VCaP (cell line): ENCODE data around the gene CELF5.

Experiments used
- H3K27ac ChIP-seq: fragments of 450-650 bp; 2 replicates; pipeline ENCODE4 v1.5.1; 2017
- TF ChIP-seq, protein P1 (sequence below): fragments of 450-650 bp; conservative IDR thresholded peaks from 2 replicates; pipeline ENCODE4 v1.5.1; 2017; ENCODE audit warnings: mild to moderate bottlenecking, moderate library complexity

Gene CELF5

DNA sequence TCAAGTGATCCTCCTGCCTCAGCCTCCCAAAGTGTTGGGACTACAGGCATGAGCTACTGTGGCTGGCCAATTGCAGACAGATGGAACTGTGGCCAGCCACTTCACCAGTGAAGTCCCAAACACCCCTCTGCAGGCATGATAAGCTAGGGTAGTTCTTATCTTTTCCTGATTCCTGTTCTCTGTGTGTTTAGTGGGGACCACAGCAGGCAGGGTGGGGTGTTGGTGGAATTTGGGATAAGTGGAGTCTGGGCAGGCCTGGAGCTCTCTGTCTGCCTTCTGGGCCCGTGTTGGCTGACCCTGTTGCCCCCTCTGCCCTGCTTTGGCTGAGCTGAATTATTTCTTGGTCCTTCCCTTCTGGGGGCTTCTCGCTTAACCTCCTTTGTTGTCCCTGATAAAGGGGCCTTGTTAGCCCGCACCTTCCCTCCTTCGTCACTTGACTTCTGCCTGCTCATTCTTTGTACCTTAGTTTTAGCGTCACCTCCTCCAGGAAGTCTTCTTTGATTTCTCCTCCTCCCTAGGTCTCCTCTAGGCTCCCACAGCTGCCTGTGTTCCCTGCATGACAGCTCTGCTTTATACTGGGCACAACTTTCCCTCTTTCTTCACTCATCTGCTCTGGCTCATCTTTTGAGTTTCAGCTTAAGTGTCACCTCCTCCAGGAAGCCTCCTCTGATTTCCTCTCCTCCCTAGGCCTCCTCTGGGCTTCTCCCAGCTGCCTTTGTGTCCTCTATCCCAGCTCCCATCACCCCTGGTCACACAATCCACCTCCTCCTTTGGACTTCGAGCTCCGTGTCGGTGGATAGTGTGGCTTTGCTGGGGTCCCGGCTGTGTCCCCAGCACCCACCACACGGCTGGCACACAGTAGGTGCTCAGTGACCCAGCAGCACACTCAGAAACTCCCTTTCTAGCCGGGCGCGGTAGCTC lies 40.5 kb upstream of the CELF5 start:
- TF ChIP-seq, protein P1, sequence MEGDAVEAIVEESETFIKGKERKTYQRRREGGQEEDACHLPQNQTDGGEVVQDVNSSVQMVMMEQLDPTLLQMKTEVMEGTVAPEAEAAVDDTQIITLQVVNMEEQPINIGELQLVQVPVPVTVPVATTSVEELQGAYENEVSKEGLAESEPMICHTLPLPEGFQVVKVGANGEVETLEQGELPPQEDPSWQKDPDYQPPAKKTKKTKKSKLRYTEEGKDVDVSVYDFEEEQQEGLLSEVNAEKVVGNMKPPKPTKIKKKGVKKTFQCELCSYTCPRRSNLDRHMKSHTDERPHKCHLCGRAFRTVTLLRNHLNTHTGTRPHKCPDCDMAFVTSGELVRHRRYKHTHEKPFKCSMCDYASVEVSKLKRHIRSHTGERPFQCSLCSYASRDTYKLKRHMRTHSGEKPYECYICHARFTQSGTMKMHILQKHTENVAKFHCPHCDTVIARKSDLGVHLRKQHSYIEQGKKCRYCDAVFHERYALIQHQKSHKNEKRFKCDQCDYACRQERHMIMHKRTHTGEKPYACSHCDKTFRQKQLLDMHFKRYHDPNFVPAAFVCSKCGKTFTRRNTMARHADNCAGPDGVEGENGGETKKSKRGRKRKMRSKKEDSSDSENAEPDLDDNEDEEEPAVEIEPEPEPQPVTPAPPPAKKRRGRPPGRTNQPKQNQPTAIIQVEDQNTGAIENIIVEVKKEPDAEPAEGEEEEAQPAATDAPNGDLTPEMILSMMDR: no peak
- H3K27ac ChIP-seq: no peak overlapping the region

DNA sequence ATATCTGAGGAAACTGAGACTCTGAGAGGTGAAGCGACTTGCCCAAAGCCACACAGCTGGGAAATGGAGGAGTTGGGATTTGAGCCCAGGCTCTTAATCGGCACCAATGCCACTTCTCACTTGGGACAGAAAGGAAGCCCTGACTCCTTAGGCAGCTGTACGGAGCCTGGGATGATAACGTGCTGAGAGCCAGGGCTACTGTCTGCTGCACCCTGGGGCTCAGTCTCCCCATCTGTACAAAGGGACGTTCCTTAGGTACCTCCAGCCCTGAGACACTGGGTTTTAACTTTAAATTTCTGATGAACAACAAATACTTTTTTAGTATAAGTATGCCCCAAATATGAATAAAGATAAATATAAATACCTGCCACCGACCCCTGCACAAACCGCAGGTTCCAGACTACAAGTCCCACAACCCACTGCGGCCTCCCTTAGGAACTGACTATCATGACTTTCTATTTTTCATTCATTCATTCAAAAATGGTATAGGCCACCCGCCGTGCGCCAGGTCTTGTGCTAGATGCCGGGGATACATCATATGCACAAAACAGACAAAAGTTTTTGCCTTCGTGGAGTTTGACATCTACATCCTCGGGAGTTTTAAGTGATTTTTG lies 39.5 kb upstream of the CELF5 start:
- TF ChIP-seq, protein P1: no peak
- peak overlapping the region; percentile 68 for H3K27ac ChIP-seq

DNA sequence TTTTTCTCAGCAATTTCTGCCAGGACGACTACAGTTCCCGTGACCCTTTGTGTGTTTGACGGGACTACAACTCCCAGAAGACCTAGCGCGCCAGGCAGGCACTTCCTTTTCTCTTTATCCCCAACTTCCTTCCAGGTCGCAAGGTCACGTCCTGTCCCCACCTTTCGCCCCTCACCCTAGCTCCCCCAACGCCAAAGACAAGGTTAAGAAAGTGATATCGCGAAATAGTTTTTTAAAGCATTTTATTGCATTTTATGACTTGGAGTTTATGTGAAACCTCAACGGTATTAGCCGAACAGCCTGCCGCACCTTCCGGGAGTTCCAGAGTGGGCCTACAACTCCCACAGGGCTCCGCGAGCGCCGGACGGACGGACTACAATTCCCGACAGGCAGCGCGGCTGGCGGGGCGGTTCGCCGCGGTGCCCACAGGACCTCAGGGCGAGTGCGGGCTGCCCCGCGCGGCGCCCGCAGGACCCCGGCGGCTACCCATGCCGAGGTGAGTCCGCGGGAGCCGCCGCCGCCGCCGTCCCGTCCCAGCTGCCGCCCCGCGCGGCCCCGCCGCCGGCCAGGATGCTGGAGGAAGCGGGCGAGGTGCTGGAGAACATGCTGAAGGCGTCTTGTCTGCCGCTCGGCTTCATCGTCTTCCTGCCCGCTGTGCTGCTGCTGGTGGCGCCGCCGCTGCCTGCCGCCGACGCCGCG lies 38.9 kb upstream of the CELF5 start, which contains the start of gene NCLN:
Gene NCLN, plus strand, starts transcription at position 470 of the 699 bp plus-strand sequence. Its CDS starts 101 bp downstream, at position 571.
- TF ChIP-seq, protein P1: no peak

DNA sequence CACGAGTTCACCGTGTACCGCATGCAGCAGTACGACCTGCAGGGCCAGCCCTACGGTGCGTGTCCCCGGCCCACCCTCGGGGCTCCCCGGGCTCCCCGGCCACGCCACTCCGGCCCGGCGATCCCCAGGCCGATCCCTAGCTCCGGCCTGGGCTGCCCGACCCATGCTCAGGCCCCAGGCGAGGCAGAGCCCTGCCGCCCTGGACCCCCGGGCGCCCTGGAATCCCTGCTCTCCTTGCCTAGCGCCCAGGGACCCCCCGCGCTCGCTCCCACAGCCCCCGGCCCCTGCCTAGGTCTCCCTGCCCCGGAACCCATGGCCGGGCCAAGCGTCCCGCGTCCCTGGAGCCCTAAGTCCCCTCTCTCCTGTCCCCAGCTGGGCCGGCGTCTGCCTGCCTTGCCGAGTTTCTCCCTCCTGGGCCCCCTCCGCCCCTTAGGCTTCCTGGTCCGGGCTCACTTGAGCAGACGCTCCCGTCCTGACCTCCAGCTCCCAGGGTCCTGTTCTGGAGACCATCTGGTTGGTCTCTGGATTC lies 38.2 kb upstream of the CELF5 start:
- H3K27ac ChIP-seq: peak overlapping the region; percentile 68
- TF ChIP-seq, protein P1: no peak

More for the DNA sequence above, 38.9 kb upstream of the CELF5 start, which contains the start of gene NCLN:
- H3K27ac ChIP-seq: peak within 1 kb of the TSS; percentile 68

DNA sequence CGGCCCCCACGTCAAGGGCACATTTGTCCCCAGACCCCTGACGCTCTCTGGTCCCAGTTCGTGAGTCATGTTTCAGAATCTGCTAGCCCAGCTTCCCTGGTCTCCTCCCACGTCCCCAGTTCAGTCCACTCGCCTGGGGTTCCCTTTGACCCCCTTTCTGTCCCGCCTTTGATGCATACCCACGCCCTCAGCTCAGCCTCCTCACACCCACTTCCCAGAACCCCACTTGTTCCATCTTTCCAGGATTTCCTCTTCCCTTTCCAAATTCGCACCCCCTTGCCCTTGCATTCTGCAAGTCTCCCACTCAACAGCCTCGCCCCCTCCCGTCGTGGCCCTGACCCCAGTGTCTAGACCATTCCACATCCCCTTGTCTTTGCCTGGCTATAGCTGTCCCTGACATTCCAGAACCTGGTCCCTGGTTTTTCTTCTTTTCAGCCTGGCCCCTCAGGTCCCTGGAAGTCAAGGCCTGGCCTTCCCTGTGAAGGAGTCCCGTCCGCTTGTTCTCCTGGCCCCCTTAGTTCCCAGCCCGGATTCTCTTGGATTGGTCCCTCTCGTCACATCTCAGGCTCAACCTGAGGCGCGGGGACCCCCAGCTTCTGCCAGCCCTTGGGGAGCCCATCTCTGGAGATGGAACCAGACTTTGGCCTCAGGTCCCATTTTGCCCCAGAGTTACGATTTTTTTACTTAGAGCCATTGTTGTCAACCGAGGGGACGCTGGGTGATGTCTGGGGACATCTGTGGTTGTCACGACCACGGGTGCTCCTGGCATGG lies 37.4 kb upstream of the CELF5 start:
- TF ChIP-seq, protein P1: no peak
- H3K27ac ChIP-seq: peak overlapping the region; percentile 68; the same call in 1 of the 2 replicates

DNA sequence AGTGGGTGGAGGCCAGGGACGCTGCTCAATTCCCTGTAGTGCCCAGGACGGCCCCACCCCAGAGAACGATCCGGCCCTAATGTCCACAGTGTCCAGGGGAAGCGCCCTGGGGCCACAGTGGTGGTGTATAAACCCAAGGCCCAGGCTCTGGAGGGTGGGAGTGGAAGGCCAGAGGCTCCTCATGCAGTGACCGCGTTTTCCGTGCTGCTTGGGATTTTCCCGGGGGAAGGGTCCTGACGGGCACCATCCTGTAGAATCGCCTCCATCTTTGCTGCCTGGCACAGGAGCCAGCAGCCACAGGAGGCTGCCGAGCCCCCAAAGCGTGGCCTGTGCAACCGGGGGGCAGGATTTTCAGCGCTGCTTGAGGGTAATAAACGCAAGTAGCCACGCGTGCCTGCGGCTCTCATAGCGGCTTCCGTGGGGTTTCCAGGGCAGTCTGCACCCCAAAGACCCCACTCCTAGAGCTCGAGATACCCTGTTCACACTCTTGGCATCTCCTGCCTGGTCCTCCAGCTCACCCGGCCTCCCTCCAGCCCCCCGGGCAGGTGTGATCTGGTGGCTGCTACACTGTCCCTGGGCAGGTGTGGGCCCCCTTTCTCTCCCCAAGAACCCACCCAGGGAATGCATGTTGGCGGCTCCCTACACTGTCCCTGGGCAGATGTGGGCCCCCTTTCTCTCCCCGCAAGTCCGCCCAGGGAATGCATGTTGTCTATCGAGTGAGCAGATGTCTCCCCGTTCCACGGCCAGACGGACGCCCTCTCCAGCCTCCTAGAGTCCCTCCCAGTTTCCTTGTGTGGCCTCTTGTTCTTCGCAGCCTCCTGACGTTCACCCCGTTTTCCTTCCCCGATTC lies 36.6 kb upstream of the CELF5 start:
- H3K27ac ChIP-seq: no peak overlapping the region; the same call in 1 of the 2 replicates
- TF ChIP-seq, protein P1: no peak
